ENCODE data around the gene PODN.

PODN gene

DNA sequence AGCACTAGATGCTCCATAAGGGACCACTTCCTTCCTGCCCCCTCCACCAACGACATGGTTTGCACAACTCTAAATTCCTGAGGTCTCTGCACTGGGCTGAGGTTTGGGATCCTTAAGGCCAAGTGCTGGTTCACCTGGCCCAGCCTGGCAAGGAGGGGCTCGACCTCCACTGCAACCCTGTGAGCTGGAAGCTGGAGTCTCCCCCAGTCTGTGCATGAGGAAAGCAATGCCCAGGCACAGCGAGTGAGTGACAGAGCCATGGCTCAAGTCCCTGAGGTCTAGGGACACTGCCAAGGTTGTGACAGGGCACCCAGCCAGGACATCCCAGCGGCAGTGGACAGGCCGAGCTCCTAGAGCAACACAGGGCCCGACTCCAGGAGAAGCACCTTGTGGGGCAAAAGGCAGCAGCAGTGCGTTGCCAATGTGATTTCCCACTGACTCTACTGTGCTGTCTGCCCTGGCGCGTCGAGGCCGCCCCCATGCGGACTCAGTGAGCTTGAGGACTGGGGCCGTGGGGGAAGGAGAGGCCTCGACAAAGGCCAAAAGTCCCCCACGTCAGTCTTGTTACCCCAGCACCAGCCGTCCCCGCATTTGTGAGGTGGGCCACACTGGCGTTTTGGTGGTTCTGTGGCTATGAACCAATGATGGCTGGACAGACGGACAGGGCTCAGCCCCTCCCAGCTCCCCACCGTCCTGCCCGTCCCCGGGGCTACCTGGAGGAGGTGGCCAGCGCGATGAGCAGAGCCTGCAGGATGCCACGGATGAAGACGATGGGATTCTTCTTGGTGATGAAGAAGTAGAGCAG is 30.0 kb downstream of the PODN start:
- DNase-seq = no peak

DNA sequence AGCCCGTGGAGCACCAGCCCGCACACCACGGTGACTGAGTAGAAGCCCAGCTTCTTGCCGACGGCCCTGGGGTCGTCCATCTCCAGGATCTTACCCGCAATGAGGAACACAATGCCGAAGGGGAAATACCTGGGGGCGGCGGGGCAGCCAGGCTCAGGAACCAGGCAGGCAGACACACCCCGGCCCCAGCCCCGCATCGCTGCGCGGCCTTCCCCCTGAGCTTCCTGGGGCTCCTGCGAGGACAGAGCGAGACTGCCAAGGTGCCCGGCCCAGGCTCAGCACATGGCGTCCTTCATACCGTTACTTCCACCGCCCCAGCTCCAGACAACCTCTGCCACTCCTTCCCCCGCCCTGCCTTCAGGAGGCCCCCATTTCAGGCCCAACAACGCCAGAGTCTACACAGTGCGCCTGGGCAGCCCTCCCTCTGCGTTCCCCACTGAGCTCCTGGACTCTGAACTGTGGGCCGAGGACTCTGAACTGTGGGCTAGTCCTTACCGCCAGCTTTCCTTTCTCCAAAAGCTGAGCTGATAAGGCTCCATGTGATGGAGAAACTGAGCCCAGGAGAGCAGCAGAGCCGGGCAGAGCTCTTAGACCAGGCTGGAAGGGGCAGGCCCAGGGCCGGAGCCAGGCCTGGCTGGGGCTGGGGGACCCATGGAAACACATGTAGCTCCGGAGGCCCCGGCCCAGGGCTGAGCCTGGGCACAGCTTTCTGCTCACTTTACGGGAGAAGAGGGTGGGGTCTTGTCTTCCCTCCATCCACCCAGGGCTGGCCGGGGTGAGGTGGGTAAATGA is 30.8 kb downstream of the PODN start:
- DNase-seq = no peak

DNA sequence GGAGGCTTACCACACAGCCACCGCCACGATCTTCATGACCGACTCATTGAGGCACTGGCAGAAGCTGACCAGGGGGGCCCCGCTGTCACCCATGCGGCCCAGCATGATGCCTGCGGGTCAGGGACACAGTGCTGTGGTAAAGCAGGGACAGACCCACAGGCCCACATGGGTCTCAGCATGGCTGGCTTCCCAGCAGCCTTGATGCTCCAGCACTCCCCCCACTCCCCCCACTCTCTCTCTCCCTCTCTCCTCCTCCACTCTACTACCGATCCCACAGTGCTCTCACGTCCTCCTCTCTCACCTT is 31.4 kb downstream of the PODN start:
- no peak for DNase-seq

DNA sequence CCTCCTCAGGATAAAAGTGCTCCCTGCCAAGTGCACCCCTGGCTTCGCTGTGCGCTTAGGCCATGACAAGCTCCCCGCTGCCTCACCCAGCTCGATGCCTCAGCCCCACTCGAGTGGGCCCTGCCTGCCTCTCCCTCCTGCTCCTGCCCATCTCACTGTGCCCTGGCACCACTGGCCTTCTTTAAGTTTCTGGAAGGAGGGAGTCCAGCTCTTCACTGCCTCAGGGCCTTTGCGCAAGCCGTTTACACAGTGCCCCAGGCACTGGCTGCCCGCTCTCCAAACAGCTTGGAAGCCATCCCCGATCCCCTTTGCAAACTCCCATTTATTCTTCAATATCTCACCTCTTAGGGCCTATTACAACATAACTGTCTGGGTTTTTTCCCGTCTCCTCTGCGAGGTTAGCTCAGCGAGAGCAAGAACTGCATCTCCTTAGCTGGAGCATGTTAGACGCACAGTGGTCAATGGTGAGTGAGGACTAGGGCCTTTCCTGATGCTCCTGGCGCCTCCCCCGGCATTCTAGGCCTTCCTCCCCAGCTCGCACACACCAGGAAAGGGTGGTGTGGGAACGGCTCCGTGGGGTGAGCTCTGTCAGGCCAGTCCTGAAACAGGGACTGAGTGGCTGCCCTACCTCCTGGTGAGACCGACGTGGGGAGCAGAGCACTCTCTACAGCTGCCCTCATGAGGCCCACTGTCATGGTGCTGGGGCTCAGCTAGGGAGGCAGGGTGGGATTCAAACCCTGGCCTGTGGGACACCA is 31.9 kb downstream of the PODN start:
- no peak for DNase-seq

DNA sequence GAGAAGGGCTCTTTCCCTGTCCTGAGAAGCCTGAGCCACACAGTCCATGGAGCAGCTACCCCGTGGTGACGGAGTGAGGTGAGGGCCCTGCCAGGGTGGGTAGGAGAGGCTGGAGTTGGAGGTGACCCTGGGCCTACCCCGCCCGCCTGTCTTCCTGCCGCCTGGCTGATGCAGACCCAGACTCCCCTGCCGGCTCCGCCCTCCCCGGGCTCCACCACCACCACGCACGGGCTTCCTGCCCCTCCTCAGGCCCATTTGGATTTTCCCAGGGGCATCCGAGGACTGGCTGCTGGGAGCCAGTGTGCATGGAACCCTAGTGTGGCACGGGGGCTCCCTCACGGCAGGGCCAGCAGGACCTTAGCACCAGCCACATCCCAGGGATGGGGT is 32.5 kb downstream of the PODN start:
- DNase-seq = no peak

DNA sequence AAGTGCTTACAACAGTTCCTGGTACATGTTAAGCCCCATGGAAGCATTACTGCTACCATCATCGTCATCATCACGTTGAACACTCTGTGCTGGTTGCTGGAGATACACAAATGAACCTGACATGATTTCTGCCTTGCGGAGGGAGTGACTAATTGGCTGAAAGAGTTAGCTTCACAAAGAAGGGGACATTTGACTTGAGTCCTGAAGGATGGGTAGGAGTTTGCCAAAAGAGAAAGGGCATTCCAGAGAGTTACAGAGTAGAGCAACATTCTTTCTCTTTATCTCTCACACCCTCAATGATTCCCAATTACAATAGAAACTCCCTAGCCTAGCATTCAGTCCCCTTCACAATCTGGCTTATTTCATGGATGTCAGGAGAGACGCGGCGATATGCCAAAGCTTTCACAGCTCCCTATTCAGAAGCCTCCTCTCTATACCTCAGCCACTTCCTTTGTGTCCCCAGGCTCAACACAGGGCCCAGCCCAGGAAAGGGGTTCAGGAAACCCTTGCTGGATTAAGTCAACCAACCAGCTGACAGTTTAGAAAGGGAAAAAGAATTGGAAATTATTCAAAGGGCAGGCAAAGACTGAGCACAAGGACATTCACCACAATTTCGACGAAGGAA is 42.4 kb downstream of the PODN start:
- DNase-seq = no peak

DNA sequence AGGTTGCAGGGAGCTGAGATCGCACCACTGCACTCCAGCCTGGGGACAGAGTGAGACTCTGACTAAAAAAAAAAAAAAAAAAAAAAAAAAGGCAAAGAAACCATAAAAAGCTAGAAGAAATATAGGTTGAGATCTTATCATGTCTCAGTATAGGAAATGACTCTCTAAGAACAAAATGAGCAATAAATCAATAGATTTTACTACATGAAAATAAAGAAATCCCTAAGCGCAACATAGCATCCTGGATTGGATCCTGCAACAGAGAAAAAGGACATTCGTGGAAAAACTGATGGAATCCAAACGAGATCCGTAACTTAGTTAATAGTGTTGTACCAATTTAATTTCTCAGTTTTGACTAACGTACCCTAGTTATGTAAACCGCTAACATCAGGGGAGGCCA is 45.1 kb downstream of the PODN start:
- DNase-seq = no peak

DNA sequence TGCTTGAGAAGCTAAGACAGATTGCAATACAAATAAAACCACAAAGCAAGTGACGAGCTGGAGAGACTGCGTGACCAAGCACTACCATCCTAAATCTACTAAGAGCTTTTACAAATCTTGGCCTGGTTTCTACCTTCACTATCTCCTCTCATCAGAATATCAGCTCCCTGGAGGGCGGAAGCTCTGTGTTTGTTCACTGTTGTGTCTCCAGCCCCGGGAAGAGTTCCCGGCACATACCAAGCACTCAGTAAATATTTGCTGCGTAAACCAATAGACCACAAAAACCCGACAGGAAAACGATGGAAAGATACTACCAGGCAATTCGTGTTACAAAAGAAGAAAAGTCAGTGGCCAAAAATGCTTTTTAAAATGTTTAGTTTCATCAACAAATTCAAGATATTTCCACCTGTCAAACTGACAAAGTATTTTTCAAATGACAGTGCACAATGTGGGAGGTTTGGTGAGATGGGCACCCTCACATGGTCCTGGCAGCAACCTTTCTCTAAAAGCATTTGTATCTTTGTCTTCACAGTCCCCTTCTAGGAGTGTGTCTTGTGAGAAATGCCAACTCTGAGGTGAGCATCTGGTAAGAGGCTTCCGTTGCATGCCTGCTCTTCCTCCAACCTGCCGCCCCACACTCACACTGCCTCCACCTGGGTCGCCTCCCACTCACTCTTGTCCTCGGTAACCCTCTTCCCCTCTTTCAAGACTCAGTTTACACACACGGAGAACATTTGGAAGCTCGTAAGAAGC is 45.7 kb downstream of the PODN start:
- DNase-seq = peak; percentile 5

DNA sequence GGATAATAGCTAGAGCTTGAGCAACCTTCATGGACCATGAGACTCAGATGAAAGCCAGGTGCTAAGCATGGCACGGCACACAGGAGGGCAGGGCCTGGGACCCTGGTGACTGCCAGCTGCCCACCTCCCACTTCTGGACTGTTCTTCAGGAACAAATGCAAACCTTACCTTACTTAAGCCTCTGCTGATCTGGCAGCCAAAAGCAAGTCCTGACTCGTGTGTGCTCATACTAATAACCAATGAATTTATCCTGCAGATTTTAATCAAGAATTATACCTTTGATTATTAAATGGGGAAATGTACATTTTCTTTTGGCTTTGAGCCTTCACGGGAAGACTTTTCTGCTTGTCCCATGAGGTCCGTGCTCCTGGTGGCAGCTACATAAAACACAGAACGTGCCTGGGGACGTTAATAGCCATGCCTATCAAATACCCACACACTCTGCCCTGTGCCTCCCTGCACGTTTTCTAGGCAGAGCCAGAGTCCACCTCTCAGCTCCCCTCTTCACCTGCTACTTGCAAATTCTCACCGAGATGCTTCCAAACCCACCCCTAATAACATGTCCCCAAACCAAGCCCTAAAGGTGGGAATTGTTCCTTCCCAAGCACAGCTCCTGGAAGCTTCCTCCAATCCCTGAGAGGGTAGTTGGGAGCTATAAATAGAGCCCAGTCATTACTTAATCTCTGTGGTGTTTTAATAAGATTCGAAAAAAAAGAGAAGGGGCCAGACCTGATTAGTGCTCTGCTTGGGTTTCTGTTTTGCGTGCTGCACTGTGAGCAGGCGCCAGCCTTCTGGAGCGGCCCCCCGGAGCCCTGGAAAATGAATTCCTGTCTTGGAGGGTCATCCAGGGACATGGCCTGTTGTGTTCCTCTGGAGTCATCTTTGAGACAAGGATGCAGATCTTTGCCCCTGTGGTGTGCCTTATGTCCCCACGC is 46.9 kb downstream of the PODN start:
- DNase-seq = no peak

DNA sequence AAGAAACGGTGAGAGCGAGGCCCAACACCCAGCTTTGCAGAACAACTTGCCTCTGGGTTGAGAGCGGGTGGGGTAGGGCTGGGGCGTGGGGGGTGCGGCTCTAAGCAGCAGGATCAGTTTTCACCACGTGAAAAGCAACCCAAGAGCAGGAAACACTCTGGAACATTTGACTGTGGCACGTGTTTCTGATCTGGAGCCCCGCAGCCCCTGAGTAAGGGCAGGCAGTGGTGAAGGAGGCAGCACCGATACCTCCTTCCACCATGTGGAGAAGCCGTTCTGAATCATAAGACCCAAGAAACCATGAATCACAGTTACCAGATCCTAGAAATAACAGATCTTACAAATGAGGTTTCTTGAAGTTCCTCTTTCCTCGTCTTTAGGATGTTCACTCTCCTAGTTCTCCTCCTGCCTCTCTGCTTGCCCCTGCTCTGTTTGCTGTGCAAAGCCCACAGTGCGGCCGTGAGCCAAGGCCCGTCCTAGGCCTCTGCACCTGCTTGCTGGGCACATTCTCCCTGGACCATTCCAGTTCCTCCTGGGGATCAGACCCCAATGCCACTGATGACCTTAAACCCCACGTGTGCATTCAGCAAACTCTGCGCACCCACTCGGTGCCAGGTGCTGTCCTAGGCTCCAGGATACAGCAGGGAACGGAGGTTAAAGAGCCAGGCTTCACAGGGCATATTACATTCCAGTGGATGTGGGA is 48.5 kb downstream of the PODN start:
- DNase-seq = no peak

DNA sequence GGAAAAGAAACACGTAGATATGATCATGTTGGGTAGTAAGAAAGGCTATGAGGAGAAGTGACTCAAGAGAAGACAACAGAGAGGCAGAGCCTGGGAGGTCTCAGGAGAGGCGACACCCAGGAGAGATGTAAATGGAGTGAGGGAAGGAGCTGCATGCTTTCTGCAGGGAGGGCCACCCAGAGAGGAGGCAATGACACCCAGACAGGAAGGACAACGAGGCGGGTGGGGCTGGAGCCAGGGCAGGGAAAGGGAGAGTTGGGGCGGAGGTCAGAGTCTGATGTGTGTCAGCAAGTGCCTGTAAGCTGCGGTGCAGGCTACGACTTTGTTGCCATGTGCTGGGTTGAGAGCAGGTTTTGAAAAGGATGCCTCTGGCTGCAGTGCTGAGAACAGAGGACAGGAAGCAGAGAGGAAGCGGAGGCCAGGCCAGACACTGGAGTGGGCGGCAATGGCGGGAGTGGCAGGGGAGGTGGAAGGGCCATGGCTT is 49.1 kb downstream of the PODN start:
- DNase-seq = no peak

DNA sequence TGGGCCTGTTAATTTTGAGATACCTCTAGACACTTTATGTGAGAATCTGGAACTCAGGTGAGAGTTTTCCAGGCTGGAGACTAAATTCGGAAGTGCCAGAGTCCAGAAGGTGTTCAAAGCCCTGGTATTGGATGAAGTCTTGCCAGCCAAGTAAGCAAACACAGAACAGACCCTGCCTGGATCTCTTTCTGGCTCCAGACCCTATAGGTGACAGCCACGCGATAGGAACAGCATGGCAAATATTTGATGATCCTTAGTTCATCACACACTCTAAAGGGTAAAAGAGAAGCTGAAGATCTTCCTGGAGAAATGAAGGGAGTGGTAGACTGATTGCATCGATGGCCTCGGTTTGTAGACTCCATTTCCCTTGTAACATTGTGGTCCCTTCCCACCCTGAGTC is 49.7 kb downstream of the PODN start:
- DNase-seq = no peak

DNA sequence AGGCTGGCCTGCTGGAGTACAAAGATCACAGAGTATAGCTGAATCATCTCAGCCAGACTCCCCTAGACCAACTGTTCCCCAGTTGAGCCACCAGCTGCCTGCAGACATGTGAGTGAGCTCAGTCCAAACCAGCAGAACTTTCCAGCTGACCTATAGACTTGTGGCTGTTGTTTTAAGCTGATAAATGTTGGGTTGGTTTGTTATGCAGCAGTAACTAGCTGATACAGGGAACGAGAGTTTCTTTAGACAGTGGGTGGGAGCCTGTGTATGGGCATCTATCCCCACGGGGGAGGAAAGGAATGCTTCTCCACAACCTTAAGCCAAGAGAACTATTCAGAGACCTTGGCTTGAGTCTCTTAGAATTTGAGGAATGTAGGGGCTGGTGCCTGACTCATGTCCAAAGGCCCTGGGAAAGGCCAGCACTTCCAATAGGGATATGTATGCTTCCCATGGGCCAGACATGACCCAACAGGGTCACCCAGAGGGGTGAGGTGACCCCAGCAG is 50.3 kb downstream of the PODN start:
- no peak for DNase-seq

DNA sequence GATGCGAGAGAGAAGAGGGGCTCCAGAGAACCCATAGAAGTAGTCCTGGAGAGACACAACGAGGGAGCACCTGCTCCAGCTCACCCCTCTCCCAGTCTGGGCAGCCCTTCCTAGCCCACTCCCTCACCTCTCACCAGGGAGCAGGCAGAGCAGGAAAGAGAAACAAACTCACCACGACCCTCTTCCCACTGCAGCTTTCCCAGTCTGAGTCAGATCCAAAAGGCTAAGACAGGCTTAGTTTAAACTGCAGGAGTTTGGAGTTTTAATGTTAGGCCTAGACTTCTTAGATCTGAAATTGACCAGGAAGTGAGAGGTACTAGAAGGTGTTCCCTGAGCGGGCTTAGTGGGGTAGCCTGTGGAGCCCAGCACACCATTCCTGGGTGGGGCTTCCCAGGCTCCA is 50.8 kb downstream of the PODN start:
- DNase-seq = no peak

DNA sequence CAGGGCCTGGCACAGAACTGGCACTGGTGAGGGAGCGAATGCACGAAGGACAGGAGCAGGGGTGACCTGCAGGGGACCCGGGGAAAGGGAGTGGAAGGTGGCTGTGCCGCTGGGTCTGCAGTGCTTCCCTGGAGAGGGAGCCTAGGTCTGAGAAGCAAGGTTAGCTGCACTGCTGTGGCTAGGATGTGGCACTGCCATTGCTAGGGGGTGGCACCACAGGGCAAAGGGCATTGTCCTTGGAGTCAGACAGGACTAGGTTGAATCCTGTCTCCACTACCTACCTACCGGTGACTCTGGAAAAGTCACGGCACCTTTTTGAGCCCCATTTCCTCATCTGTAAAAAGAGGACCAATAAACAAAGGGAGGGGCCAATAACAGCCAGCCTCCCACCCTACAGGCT is 52.1 kb downstream of the PODN start:
- no peak for DNase-seq

DNA sequence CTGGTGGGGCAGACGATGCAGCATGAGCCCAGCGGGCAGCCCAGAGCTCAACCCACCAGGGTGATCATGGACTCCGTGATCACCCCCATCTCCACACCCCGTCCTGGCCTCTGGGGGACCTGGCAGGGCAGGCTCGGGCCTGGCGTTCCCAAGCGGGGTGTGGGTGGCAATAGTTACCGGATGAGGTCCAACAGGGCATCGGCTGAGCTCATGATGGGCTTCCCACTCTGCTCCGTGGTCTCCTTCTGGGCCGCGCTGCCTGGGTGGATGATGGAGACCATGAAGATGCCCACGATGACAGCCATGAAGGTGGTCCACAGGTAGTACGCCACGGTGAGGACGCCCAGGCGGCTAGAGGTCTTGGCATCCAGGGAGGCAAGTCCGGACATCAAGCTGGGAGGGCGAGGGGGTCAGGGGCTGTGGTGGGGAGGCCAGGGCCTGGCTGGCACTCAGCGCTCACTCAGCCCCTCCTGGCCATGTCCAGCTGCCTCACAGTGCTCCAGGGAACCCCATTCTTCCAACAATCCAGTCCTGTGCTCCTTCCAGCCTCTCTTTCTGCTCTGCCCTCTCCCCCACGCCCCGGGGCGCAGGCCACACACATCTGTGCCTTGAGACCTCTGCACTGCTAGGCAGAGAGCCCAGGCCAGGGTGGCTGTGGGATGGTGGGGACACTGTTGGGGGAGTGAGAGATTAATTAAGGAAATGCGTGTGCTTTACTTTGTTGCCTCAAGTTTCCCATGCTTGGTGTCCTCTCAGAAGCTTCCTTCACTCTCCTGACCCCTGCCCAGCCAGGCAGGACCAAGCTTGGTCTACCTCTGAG is 52.8 kb downstream of the PODN start:
- DNase-seq = no peak

DNA sequence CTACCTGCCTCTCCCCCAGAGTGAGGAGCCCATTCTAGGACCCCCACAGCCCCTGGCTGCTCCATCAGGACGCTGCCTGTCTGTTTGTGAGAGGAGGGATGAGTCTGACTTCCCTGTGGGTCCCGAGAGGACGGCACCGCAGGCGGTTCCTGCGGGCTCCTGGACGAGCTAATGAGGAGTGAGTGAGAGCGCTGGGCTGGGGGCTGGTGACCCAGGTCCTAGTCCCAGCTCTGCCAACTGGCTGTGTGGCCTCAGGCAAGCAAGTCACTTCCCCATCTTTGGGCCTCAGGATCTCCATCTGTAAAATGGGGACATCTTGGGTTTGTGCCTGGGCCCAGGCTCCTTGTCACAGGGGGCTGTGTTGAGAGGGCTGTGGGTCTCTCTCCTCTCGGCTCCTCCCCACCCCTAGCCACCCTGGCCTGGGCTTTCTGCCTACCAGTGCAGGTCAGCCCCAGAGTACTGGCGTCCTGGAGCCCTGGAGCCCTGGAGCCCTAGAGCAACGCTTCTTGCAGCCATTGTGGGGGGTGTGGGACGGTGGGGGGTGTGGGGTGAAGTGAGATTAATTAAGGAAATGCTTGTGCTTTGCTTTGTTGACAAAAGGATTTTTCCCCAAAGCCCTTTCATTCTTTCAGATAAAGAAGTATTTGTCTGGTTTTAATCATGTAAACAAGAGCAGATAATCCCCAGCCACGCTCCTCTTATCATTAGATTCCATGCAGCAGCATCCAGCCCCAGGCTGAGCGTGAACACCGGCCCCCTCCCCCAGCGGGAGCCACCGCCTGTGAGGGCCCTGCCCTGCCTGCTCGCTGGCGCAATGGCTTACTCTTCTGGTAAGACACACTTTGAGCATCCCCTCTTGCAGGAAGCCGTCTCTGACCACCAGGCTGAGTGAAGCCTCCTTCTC is 53.6 kb downstream of the PODN start:
- DNase-seq = no peak

DNA sequence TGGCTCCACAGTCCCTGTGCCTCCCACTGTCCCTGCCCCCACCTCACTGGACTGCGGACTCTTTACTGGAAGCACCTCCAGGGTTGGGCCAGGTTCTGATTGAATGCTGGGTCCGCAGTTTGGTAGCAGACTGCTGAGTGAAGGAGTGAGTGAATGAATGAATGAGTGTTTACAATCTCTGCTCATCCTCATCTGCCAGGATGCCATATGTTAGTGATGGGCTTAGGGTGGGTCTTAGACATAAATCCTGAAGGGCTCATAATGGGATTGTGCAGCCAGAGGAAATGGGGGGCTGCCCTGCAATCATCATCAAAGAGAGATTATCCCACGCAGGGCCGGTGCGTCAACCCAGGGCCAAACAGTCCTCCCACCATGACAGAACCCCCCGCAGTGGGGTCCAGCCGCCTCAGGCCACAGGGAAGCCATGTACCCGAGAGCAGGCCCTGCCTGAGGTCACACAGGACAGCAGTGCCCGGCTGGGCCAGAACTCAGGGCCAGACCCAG is 54.3 kb downstream of the PODN start:
- DNase-seq = no peak

Data from NCI-H446 treated with DMSO at 0.1 percent for 48 hours (cell line).